22Rv1 (cell line): ENCODE measurements around the gene MFSD11.

Experiments used
- CTCF ChIP-seq: fragments of 450-650 bp; IDR thresholded peaks from 2 replicates; pipeline ENCODE4 v1.5.1; 2017; ENCODE audit warnings: mild to moderate bottlenecking
- ZFX ChIP-seq: fragments of 450-650 bp; IDR thresholded peaks from 2 replicates; pipeline ENCODE4 v1.6.1; 2017; ENCODE audit warnings: antibody characterized with exemption, borderline replicate concordance

- TF ChIP-seq CTCF (no peak), ZFX (no peak)
These were observed 3.7 kb upstream of the MFSD11 start for GRCh38 chr17:76734080-76734840.
